K562 (cell line): ENCODE measurements around the gene PLA2G3. TPM values are rescaled to one million over a fixed set of nuclear protein-coding genes. Genes with fewer than 3 reads are reported as not detected.
"Not testable (repeated sequence)": the region's sequence is repeated elsewhere in the genome, so short reads cannot be mapped to it uniquely, and the experiment has no call there.

ENCODE experiments used
- ATAC-seq: fragments of 200-7000 bp; cut with Tn5 transposase; 3 replicates; pipeline ENCODE4 v1.9.1; 2020; ENCODE audit warnings: moderate library complexity
- BruUV-seq: library from RNA; stranded (reverse); fragments of 400-500 nt; replicated peaks from 2 replicates; lab custom pipeline; 2021; lab: Mats Ljungman, UMichigan
- CTCF ChIA-PET: fragments of 300-600 bp; formaldehyde crosslinking; extraction: SDS; loops from one replicate; lab custom pipeline; 2021; ENCODE audit warnings: low intra/inter-chr PET ratio; lab: Yijun Ruan, JAX
- POLR2A ChIA-PET: fragments of 300-600, 350-650 bp; sonication (Branson Sonifier 250); formaldehyde crosslinking; extraction: SDS; loops from one replicate; lab custom pipeline; 2021; ENCODE audit warnings: antibody characterized with exemption, inconsistent platforms; lab: Yijun Ruan, JAX
- DNase-seq, 4 experiments: peaks; one replicate each; pipeline versions ENCODE4 v3.0.0 to v3.0.0-alpha.2; 2011 to 2018; ENCODE audit warnings: low spot score in 3 of 4, mixed read lengths in 3 of 4; ENCODE audit errors: extremely low read depth in 1 of 4
- FAIRE-seq: peaks from 2 replicates; lab custom pipeline; 2011; peaks lifted over from hg19 to GRCh38; lab: Jason Lieb, UNC
- H2AFZ ChIP-seq: 2 replicates; pipeline ENCODE4 v1.6.0; 2011; ENCODE audit warnings: low read depth, low read length, control low read depth, inconsistent platforms
- H3K27ac ChIP-seq: fragments of 200-600 bp; 3 replicates; pipeline ENCODE4 v1.8.0; 2011; ENCODE audit warnings: low read depth, mild to moderate bottlenecking, control low read depth, inconsistent platforms, low read length, moderate library complexity, mixed read lengths; ENCODE audit errors: extremely low read depth
- H3K27me3 ChIP-seq, 2 experiments: fragments of 300-600 bp in 1 of 2; 2 replicates in 1 of 2; 3 replicates in 1 of 2; pipeline versions ENCODE4 v1.6.0 to v1.8.0; 2011; ENCODE audit warnings: inconsistent platforms in 2 of 2, low read length in 2 of 2, mild to moderate bottlenecking in 1 of 2, mixed read lengths in 1 of 2, moderate library complexity in 1 of 2; ENCODE audit not compliant: control insufficient read depth in 2 of 2, insufficient read depth in 2 of 2
- H3K36me3 ChIP-seq: fragments of 300-600 bp; 3 replicates; pipeline ENCODE4 v1.8.0; 2011; ENCODE audit warnings: mild to moderate bottlenecking, low read length, inconsistent platforms; ENCODE audit not compliant: control insufficient read depth, insufficient read depth
- H3K4me1 ChIP-seq, 2 experiments: fragments of 200-600 bp in 1 of 2; replicated peaks in 1 of 2; 2 replicates in 1 of 2; 3 replicates in 1 of 2; pipeline versions ENCODE4 v1.5.1 to v1.8.0; 2011; ENCODE audit warnings: inconsistent platforms in 2 of 2, low read length in 2 of 2, mild to moderate bottlenecking in 1 of 2, mixed read lengths in 1 of 2, moderate library complexity in 1 of 2; ENCODE audit not compliant: control insufficient read depth in 2 of 2, insufficient read depth in 2 of 2
- H3K4me2 ChIP-seq: 2 replicates; pipeline ENCODE4 v1.6.1; 2011; ENCODE audit warnings: low read length, control low read depth, inconsistent platforms, mixed read lengths; ENCODE audit not compliant: insufficient read depth
- H3K4me3 ChIP-seq: fragments of 200-600 bp; sonication (generic), shearing (Covaris generic); 2 replicates; pipeline ENCODE4 v1.5.1; 2016; ENCODE audit warnings: control low read depth, inconsistent platforms
- H3K79me2 ChIP-seq: fragments of 200-600 bp; 3 replicates; pipeline ENCODE4 v1.8.0; 2011; ENCODE audit warnings: low read length, inconsistent platforms; ENCODE audit not compliant: control insufficient read depth, insufficient read depth
- H3K9ac ChIP-seq, 2 experiments: 2 replicates each; pipeline versions ENCODE4 v1.6.0 to v1.6.1; 2011; ENCODE audit warnings: low read depth in 2 of 2, low read length in 2 of 2, control low read depth in 1 of 2, inconsistent platforms in 1 of 2, mild to moderate bottlenecking in 1 of 2, mixed read lengths in 1 of 2; ENCODE audit not compliant: insufficient read depth in 1 of 2
- H3K9me1 ChIP-seq: one replicate; pipeline ENCODE4 v1.6.0; 2011; ENCODE audit warnings: inconsistent platforms, mild to moderate bottlenecking, low read length, moderate library complexity; ENCODE audit not compliant: control insufficient read depth, insufficient read depth
- H3K9me3 ChIP-seq: replicated peaks from 2 replicates; pipeline ENCODE4 v1.5.1; 2011; ENCODE audit warnings: low read depth, low read length, inconsistent platforms; ENCODE audit not compliant: control insufficient read depth, insufficient read depth
- H4K20me1 ChIP-seq: replicated peaks from 2 replicates; pipeline ENCODE4 v1.6.1; 2011; ENCODE audit warnings: low read length, inconsistent platforms, mixed read lengths; ENCODE audit not compliant: control insufficient read depth, insufficient read depth
- C11orf30 ChIP-seq: fragments of 450-650 bp; IDR thresholded peaks from 2 replicates; pipeline ENCODE4 v1.6.1; 2016; ENCODE audit warnings: low read depth, mild to moderate bottlenecking
- PRMT5 ChIP-seq: sonication (generic); formaldehyde crosslinking; IDR thresholded peaks from 2 replicates; pipeline ENCODE4 v1.5.0; 2020; ENCODE audit warnings: missing genetic modification reagents
- ZBTB49 ChIP-seq: sonication (generic); formaldehyde crosslinking; IDR thresholded peaks from 2 replicates; pipeline ENCODE4 v1.8.0; 2022; ENCODE audit warnings: missing genetic modification reagents, mild to moderate bottlenecking, borderline replicate concordance
- ZNF316 ChIP-seq: fragments of 450-650 bp; IDR thresholded peaks from 2 replicates; pipeline ENCODE4 v1.6.1; 2016
- WGBS: fragments of 100-300 bp; shearing (Covaris generic); methylation state at CpG from one replicate; pipeline ENCODE4 v1.1.6; 2016; ENCODE audit warnings: low coverage, mixed read lengths; ENCODE audit not compliant: insufficient coverage; ENCODE audit errors: missing lambda C conversion rate; 5-methylcytosine and 5-hydroxymethylcytosine counted together
- in situ Hi-C: fragments of 300-500 bp; cut with MboI; formaldehyde crosslinking; loops from 4 replicates; pipeline ENCODE4 v1.15.0; 2018; ENCODE audit warnings: inconsistent platforms, mixed read lengths
- intact Hi-C: fragments of 100-400 bp; cut with micrococcal nuclease; formaldehyde crosslinking; loops from 2 replicates; pipeline ENCODE4 v1.14.2; 2022
- polyA plus RNA-seq, 8 experiments: library from polyadenylated mRNA; depleted of rRNA in 4 of 8; stranded (reverse) in 5 of 8; unstranded in 3 of 8; fragments of >200 nt; fragmentation: Nextera tagmentation in 2 of 8; fragmentation: Illumina TruSeq in 1 of 8; extraction: Ambion mirVana in 2 of 8; extraction: Trizol in 1 of 8; gene quantifications; 2 replicates each; pipeline versions ENCODE4 v1.2.1 to v1.2.3, GENCODE V29; 2011 to 2014; ENCODE audit warnings: inconsistent platforms in 1 of 8, missing spikeins in 1 of 8
- total RNA-seq, 7 experiments: library from RNA; depleted of rRNA in 6 of 7; stranded (reverse); fragments of >200 nt in 6 of 7; fragmentation: Illumina TruSeq in 2 of 7; extraction: Trizol in 2 of 7; gene quantifications; 2 replicates each; pipeline versions ENCODE4 v1.2.1 to v1.2.3, GENCODE V29; 2011 to 2021; ENCODE audit warnings: low replicate concordance in 1 of 7

PLA2G3 gene
- total and polyA plus RNA-seq, 9 of the 15 experiments (the other 6 are each of a cell fraction or from before 2014, with no cell fraction given) = 0.18 to 1.4 (median 0.64) TPM

- no peak overlapping the region for H2AFZ ChIP-seq
- in situ Hi-C loops = no loop called here
- 38% methylated on average over 8 of the region's 10 CpGs for WGBS
- CTCF ChIA-PET = no interaction called here
- H3K9me1 ChIP-seq = peaks cover 5% of the 10 kb centered on the region
- no peaks in the 10 kb centered on the region for H3K79me2 ChIP-seq
- no TSS peak for BruUV-seq
- H3K36me3 ChIP-seq = peaks cover 27% of the 10 kb centered on the region; the same call in 2 of the 3 replicates
- no peak overlapping the region; the same call in 1 of the 2 replicates for H3K4me2 ChIP-seq
- H3K27me3 ChIP-seq = no peaks in the 10 kb centered on the region
- H3K9me3 ChIP-seq = no peaks in the 10 kb centered on the region
- no peak overlapping the region for H3K27ac ChIP-seq
- DNase-seq (no peak), FAIRE-seq (no peak), ATAC-seq (no peak)
- peak overlapping the region in 1 of 2 experiments; percentile 65; a peak in 2 of 4 replicates for H3K9ac ChIP-seq
- intact Hi-C loops = no loop called here
- no peak overlapping the region for H3K4me3 ChIP-seq
- TF ChIP-seq ZBTB49 = no peak
- peak; percentile 26; the same call in 1 of the 2 replicates for TF ChIP-seq ZNF316
- TF ChIP-seq C11orf30 = peak; percentile 26; the same call in 1 of the 2 replicates
- TF ChIP-seq PRMT5 = no peak
- no peaks in the 10 kb centered on the region for H4K20me1 ChIP-seq
- peaks cover 10 to 13% of the 10 kb centered on the region in 2 experiments; a peak in 4 of 5 replicates for H3K4me1 ChIP-seq
- POLR2A ChIA-PET = interaction anchor here (1.0 to 1.4 kb wide), 2 partner anchors 9 to 17 kb away, joined by 3 to 4 read pairs; partner anchors contain the start of genes SELENOM and SMTN
Measured at GRCh38 chr22:31097941-31098631, 42.2 kb downstream of the PLA2G3 start.

DNA sequence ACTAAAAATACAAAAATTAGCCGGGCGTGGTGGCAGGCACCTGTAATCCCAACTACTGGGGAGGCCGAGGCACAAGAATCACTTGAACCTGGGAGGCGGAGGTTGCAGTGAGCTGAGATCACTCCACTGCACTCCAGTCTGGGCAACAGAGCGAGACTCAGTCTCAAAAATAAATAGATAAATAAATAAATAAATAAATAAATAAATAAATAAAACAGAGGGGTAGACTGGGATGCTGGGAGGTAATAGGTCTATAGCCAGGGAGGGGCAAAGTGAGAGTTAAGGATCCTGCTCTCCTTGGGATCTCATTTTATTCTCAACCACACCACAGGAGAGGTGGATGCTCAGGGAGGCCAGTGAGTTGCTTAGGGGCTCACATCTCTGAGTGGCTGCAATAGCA is 42.8 kb downstream of the PLA2G3 start:
- BruUV-seq, H3K4me2 ChIP-seq, H3K4me3 ChIP-seq, DNase-seq, H3K27me3 ChIP-seq, H4K20me1 ChIP-seq, intact Hi-C loops, H2AFZ ChIP-seq, POLR2A ChIA-PET, in situ Hi-C loops, FAIRE-seq, CTCF ChIA-PET, H3K27ac ChIP-seq, H3K79me2 ChIP-seq, H3K9me1 ChIP-seq, H3K9me3 ChIP-seq, ATAC-seq, H3K9ac ChIP-seq: not testable (repeated sequence)
- Histone ChIP-seq H3K36me3 (peaks cover 31% of the 10 kb centered on the region; the same call in 2 of the 3 replicates), H3K4me1 (peaks cover 10 to 11% of the 10 kb centered on the region in 2 experiments; a peak in 4 of 5 replicates)
- 100% methylated on average over 1 of the region's 5 CpGs for WGBS
